Measurements from ENCODE around the gene MBTPS1.

DNA sequence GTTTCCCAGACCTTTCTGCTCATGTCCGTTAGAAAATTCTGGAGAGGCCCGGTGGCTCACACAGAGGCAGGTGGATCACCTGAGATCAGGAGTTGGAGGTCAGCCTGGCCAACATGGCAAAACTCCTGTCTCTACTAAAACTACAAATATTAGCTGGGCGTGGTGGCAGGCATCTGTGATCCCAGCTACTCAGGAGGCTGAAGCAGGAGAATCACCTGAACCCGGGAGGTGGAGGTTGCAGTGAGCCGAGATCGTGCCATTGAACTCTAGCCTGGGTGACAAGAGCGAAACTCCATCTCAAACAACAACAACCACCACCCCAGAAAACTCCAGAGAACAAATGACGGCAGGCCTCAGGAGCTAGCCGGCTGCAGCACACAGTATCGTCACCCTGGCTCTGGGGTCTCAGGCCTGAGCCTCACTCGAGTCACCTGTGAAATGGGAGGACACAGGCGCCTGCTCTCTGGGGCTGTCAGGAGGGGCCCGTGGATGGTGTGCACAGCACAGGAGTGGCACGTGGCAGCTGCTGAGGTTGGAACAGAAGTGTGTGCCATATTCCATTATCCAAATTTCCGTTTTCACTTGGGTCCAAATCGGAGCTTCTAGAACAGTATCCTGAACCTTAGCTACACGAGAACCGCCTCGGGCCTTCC lies 70.8 kb downstream of the MBTPS1 start:
- TF ChIP-seq CTCF (IDR thresholded peaks at IDR 0.05) = no peak
- TF ChIP-seq POLR2A (IDR thresholded peaks at IDR 0.05) = no peak
